Measurements from ENCODE around the gene ATP13A4. TPM values are rescaled to one million over a fixed set of nuclear protein-coding genes. Genes with fewer than 3 reads are reported as not detected.

ATP13A4 gene
- total RNA-seq, 6 experiments from 2014 or later, result 0.06 to 1.3 (median 0.61) TPM

- no peak overlapping the region for H3K27ac ChIP-seq
- 78% methylated on average over 3 of the region's 3 CpGs for WGBS (ENCODE audit: insufficient coverage, low coverage, low lambda C conversion rate, missing lambda C conversion rate)
- H3K4me1 ChIP-seq, result peaks cover 0 to 6% (median 0%) of the 10 kb centered on the region in 4 donors
- no peaks in the 10 kb centered on the region for H3K27me3 ChIP-seq
- TF ChIP-seq CTCF (IDR thresholded peaks at IDR 0.05) (no peak), POLR2A (IDR thresholded peaks at IDR 0.05) (no peak)
- no peaks in the 10 kb centered on the region for H3K36me3 ChIP-seq
- DNase-seq (no peak), ATAC-seq (peak; percentile 44 to 81 (median 46))
- no peak overlapping the region for H3K4me3 ChIP-seq
- no peaks in the 10 kb centered on the region for H3K9me3 ChIP-seq
- intact Hi-C loops (cut with DNase I), result no loop called here
Measured at GRCh38 chr3:193563426-193563825, 8.7 kb upstream of the ATP13A4 start.

DNA sequence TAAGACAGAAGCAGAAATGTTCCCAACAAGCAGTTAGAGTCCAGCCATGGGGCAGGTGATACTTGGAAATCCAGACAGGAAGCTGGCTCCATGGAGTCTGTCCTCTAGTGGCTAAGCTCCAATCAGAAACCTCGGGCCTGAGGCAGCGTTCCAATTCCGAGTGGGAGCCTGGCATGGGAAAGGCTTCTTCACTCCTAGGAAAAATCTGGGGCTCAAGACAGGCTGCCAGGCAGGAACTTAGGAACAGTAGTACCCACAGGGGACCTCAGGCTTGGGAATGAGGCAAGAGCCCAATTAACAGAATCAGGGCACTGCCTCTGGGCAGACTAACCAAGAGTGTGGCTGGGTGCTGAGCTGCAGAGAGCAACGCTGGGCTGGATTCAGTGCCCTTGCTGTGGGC, 6.2 kb upstream of the ATP13A4 start:
- 83% methylated on average over 1 of the region's 4 CpGs for WGBS (ENCODE audit: insufficient coverage, low coverage, low lambda C conversion rate, missing lambda C conversion rate)
- H3K9me3 ChIP-seq, result no peaks in the 10 kb centered on the region

GRCh38 chr3:193560091-193560490, 5.4 kb upstream of the ATP13A4 start:
- DNase-seq (no peak), ATAC-seq (no peak)
- Histone ChIP-seq H3K27me3 (peaks cover 0 to 8% of the 10 kb centered on the region in 2 donors), H3K4me1 (peaks cover 0 to 16% (median 2%) of the 10 kb centered on the region in 4 donors), H3K27ac (no peak overlapping the region), H3K36me3 (no peaks in the 10 kb centered on the region), H3K9me3 (no peaks in the 10 kb centered on the region), H3K4me3 (no peak overlapping the region)
- WGBS (ENCODE audit: insufficient coverage, low coverage, low lambda C conversion rate, missing lambda C conversion rate), result 81% methylated on average over 4 of the region's 4 CpGs
- TF ChIP-seq CTCF (IDR thresholded peaks at IDR 0.05) (no peak), POLR2A (IDR thresholded peaks at IDR 0.05) (no peak)
- intact Hi-C loops (cut with DNase I), result no loop called here

More for the DNA sequence above, 6.2 kb upstream of the ATP13A4 start:
- Histone ChIP-seq H3K4me3 (no peak overlapping the region), H3K27me3 (peaks cover 0 to 6% of the 10 kb centered on the region in 2 donors), H3K36me3 (no peaks in the 10 kb centered on the region), H3K4me1 (peaks cover 0 to 16% (median 2%) of the 10 kb centered on the region in 4 donors), H3K27ac (no peak overlapping the region)
- ATAC-seq (no peak), DNase-seq (no peak)
- intact Hi-C loops (cut with DNase I), result no loop called here
- TF ChIP-seq POLR2A (IDR thresholded peaks at IDR 0.05), result no peak
- no peak for TF ChIP-seq CTCF (IDR thresholded peaks at IDR 0.05)

DNA sequence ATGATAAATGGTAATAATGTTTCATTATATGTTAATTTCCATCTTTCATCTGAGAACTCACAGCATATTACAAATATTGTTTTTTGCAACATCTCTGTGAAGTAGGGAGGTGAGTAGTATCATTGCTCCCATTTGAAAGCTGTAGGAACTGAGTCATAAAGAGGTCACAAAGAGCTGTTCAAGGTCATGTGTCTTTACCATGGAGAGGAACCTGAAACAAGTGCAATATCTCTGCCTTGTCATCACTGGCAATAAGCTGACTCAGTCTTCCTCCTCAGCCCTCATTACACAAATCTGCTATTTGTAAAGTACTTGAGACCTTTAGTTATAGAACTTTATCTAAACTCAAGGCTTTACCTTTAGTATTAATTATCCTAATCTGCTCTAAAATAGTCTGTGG, 4.4 kb upstream of the ATP13A4 start:
- H3K27me3 ChIP-seq, result peaks cover 0 to 8% of the 10 kb centered on the region in 2 donors
- H3K9me3 ChIP-seq, result no peaks in the 10 kb centered on the region
- H3K27ac ChIP-seq, result no peak overlapping the region
- intact Hi-C loops (cut with DNase I), result no loop called here
- peaks cover 0 to 16% (median 2%) of the 10 kb centered on the region in 4 donors for H3K4me1 ChIP-seq
- no peaks in the 10 kb centered on the region for H3K36me3 ChIP-seq
- TF ChIP-seq POLR2A (IDR thresholded peaks at IDR 0.05) (no peak), CTCF (IDR thresholded peaks at IDR 0.05) (no peak)
- ATAC-seq (no peak), DNase-seq (no peak)
- H3K4me3 ChIP-seq, result no peak overlapping the region

DNA sequence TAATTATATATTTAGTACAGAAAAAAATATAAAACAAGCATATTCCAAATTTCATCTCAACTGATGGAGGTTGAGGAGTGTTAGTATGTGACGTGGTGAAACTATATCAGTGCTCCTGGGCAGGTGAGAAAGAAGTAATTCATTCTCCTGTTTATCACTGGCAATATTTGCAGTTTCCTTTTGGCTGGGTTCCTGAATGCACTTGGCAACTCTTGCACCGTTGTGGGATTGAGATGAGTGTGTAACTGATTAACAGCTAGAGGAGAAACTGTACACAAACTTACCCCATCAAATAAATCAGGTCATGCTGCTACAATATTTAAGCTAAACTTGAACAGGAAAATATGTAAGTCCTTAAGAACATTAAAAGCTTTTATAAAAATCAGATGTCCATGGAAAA, 2.1 kb upstream of the ATP13A4 start:
- intact Hi-C loops (cut with DNase I), result no loop called here
- Histone ChIP-seq H3K27me3 (peaks cover 0 to 8% of the 10 kb centered on the region in 2 donors), H3K4me1 (peaks cover 0 to 10% (median 2%) of the 10 kb centered on the region in 4 donors), H3K9me3 (no peaks in the 10 kb centered on the region), H3K36me3 (no peaks in the 10 kb centered on the region), H3K4me3 (no peak overlapping the region), H3K27ac (no peak overlapping the region)
- 6% methylated on average over 2 of the region's 2 CpGs for WGBS (ENCODE audit: insufficient coverage, low coverage, low lambda C conversion rate, missing lambda C conversion rate)
- TF ChIP-seq CTCF (IDR thresholded peaks at IDR 0.05) (no peak), POLR2A (IDR thresholded peaks at IDR 0.05) (no peak)
- DNase-seq, result peak in 2 of 3 donors; percentile 30 to 70
- peak; percentile 83 to 97 (median 86) for ATAC-seq

Measured in right lobe of liver (tissue), 6 donors.